NT2/D1 (cell line): Measurements from ENCODE around the gene FOXD2.

Experiments
- SUZ12 ChIP-seq: IDR thresholded peaks from 2 replicates; pipeline ENCODE4 v1.6.1; 2011; ENCODE audit not compliant: insufficient read length, insufficient read depth; ENCODE audit errors: extremely low read depth
- YY1 ChIP-seq: IDR thresholded peaks from 2 replicates; pipeline ENCODE4 v1.6.1; 2011; ENCODE audit not compliant: insufficient read length, insufficient read depth
- ZNF274 ChIP-seq: IDR thresholded peaks from 2 replicates; pipeline ENCODE4 v1.6.1; 2011; ENCODE audit warnings: mild to moderate bottlenecking, low read depth, low read length

DNA sequence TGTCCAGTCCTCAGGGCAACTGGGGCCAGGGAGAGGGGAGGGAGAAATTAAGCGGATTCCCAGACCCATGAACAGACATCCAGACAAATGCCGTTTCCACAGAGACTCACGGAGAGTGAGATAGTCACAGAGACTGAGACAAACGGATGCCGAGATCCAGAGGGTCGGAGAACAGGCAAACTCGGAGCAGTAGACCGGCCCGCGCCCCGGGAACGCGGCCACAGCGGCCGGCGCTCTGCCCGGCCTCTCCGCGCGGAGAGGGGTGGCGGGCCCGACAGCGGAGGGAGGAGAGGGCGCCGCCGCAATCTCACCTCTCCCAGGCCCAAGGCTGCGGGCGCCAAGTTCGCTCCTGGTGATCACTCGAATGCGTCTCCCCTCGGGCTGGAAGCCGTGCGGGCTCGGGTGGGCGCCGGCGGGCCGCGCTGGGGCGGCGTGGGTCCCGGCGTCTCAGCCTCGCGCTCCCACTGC, 831 bp upstream of the FOXD2 start:
- TF ChIP-seq SUZ12 (no peak), ZNF274 (no peak), YY1 (no peak)
